ENCODE results near the gene SLC7A1.

SLC7A1 gene

GRCh38 chr13:29513981-29514719 is 81.3 kb downstream of the SLC7A1 start:
- no peak overlapping the region for H2BK12ac ChIP-seq (ENCODE audit: low read length)
- peaks cover 37 to 85% of the 10 kb centered on the region in 2 donors for H3K36me3 ChIP-seq (replicated peaks in 1 of 2; ENCODE audit: control insufficient read depth in 2 of 2, insufficient read depth in 2 of 2, low read length in 2 of 2)
- H4K8ac ChIP-seq (ENCODE audit: low read depth, low read length): no peak overlapping the region
- peak overlapping the region; percentile 40 for H3K14ac ChIP-seq (ENCODE audit: low read length)
- H2BK15ac ChIP-seq (ENCODE audit: low read length): no peak overlapping the region
- H2BK120ac ChIP-seq (ENCODE audit: low read depth, low read length): no peak overlapping the region
- no peak overlapping the region for H3K27ac ChIP-seq (replicated peaks; ENCODE audit: low read length)
- WGBS, 2 donors (ENCODE audit: extremely low coverage in 2 of 2, insufficient read length in 2 of 2, insufficient replicate concordance in 1 of 2): no CpG with 5 or more reads among the region's 32 CpGs
- H3K23ac ChIP-seq (ENCODE audit: low read depth, low read length, poor library complexity): no peak overlapping the region
- no peaks in the 10 kb centered on the region for H3K9me3 ChIP-seq (replicated peaks in 1 of 2; ENCODE audit: control insufficient read depth in 2 of 2, insufficient read depth in 1 of 2, low read depth in 1 of 2, low read length in 2 of 2)
- H2AK5ac ChIP-seq (ENCODE audit: low read depth, low read length): no peak overlapping the region
- H3K18ac ChIP-seq (ENCODE audit: low read length): peak overlapping the region; percentile 21
- DNase-seq (ENCODE audit: low spot score): no peak
- no peaks in the 10 kb centered on the region for H3K4me1 ChIP-seq (ENCODE audit: control insufficient read depth in 2 of 2, insufficient read depth in 1 of 2, low read depth in 1 of 2, low read length in 2 of 2)
- H3K4me3 ChIP-seq (ENCODE audit: low read length in 2 of 2): no peak overlapping the region
- H4K91ac ChIP-seq (ENCODE audit: low read depth, low read length, poor library complexity): no peak overlapping the region
- H3K27me3 ChIP-seq (ENCODE audit: control insufficient read depth in 3 of 3, insufficient read depth in 3 of 3, low read depth in 1 of 3, low read length in 3 of 3): no peaks in the 10 kb centered on the region
- H3K79me1 ChIP-seq (ENCODE audit: low read depth, low read length): peaks cover 2% of the 10 kb centered on the region
- no peak overlapping the region for H2BK5ac ChIP-seq (ENCODE audit: low read length)
- H3K9ac ChIP-seq (ENCODE audit: low read depth, low read length, poor library complexity): no peak overlapping the region
- no peak overlapping the region for H2AFZ ChIP-seq (ENCODE audit: low read length)
- no peak overlapping the region for H3K4ac ChIP-seq (ENCODE audit: low read length)
- no peak overlapping the region for H3K4me2 ChIP-seq (ENCODE audit: insufficient read depth, low read length, poor library complexity, severe bottlenecking)

GRCh38 chr13:29513002-29513980 is 82.2 kb downstream of the SLC7A1 start:
- Histone ChIP-seq H3K4me3 (ENCODE audit: low read length in 2 of 2) (peak overlapping the region in 1 of 2 donors; percentile 33), H3K4ac (ENCODE audit: low read length) (no peak overlapping the region), H3K79me1 (ENCODE audit: low read depth, low read length) (peaks cover 2% of the 10 kb centered on the region), H3K27ac (replicated peaks; ENCODE audit: low read length) (no peak overlapping the region), H4K8ac (ENCODE audit: low read depth, low read length) (no peak overlapping the region), H3K9me3 (replicated peaks in 1 of 2; ENCODE audit: control insufficient read depth in 2 of 2, insufficient read depth in 1 of 2, low read depth in 1 of 2, low read length in 2 of 2) (no peaks in the 10 kb centered on the region), H2BK15ac (ENCODE audit: low read length) (no peak overlapping the region), H3K4me2 (ENCODE audit: insufficient read depth, low read length, poor library complexity, severe bottlenecking) (no peak overlapping the region), H2BK5ac (ENCODE audit: low read length) (no peak overlapping the region), H2AFZ (ENCODE audit: low read length) (no peak overlapping the region), H2BK120ac (ENCODE audit: low read depth, low read length) (no peak overlapping the region), H3K18ac (ENCODE audit: low read length) (no peak overlapping the region), H3K27me3 (ENCODE audit: control insufficient read depth in 3 of 3, insufficient read depth in 3 of 3, low read depth in 1 of 3, low read length in 3 of 3) (no peaks in the 10 kb centered on the region), H3K14ac (ENCODE audit: low read length) (peak overlapping the region; percentile 32), H3K4me1 (ENCODE audit: control insufficient read depth in 2 of 2, insufficient read depth in 1 of 2, low read depth in 1 of 2, low read length in 2 of 2) (no peaks in the 10 kb centered on the region), H3K23ac (ENCODE audit: low read depth, low read length, poor library complexity) (no peak overlapping the region), H2AK5ac (ENCODE audit: low read depth, low read length) (no peak overlapping the region), H2BK12ac (ENCODE audit: low read length) (no peak overlapping the region), H3K9ac (ENCODE audit: low read depth, low read length, poor library complexity) (no peak overlapping the region), H4K91ac (ENCODE audit: low read depth, low read length, poor library complexity) (no peak overlapping the region), H3K36me3 (replicated peaks in 1 of 2; ENCODE audit: control insufficient read depth in 2 of 2, insufficient read depth in 2 of 2, low read length in 2 of 2) (peaks cover 32 to 76% of the 10 kb centered on the region in 2 donors)
- WGBS, 2 donors (ENCODE audit: extremely low coverage in 2 of 2, insufficient read length in 2 of 2, insufficient replicate concordance in 1 of 2): no CpG with 5 or more reads among the region's 24 CpGs
- DNase-seq (ENCODE audit: low spot score): no peak

GRCh38 chr13:29511980-29512379 is 83.5 kb downstream of the SLC7A1 start:
- H3K79me1 ChIP-seq (ENCODE audit: low read depth, low read length): no peaks in the 10 kb centered on the region
- no CpG with 5 or more reads among the region's 8 CpGs for WGBS, 2 donors (ENCODE audit: extremely low coverage in 2 of 2, insufficient read length in 2 of 2, insufficient replicate concordance in 1 of 2)
- H3K27me3 ChIP-seq (ENCODE audit: control insufficient read depth in 3 of 3, insufficient read depth in 3 of 3, low read depth in 1 of 3, low read length in 3 of 3): no peaks in the 10 kb centered on the region
- H2AFZ ChIP-seq (ENCODE audit: low read length): no peak overlapping the region
- H3K4me1 ChIP-seq (ENCODE audit: control insufficient read depth in 2 of 2, insufficient read depth in 1 of 2, low read depth in 1 of 2, low read length in 2 of 2): no peaks in the 10 kb centered on the region
- H3K27ac ChIP-seq (replicated peaks; ENCODE audit: low read length): no peak overlapping the region
- H3K23ac ChIP-seq (ENCODE audit: low read depth, low read length, poor library complexity): no peak overlapping the region
- H4K8ac ChIP-seq (ENCODE audit: low read depth, low read length): no peak overlapping the region
- H3K4ac ChIP-seq (ENCODE audit: low read length): no peak overlapping the region
- no peak overlapping the region for H2BK12ac ChIP-seq (ENCODE audit: low read length)
- no peak overlapping the region for H3K18ac ChIP-seq (ENCODE audit: low read length)
- H2BK15ac ChIP-seq (ENCODE audit: low read length): no peak overlapping the region
- H3K4me3 ChIP-seq (ENCODE audit: low read length in 2 of 2): no peak overlapping the region
- H4K91ac ChIP-seq (ENCODE audit: low read depth, low read length, poor library complexity): no peak overlapping the region
- H2AK5ac ChIP-seq (ENCODE audit: low read depth, low read length): no peak overlapping the region
- H3K36me3 ChIP-seq (replicated peaks in 1 of 2; ENCODE audit: control insufficient read depth in 2 of 2, insufficient read depth in 2 of 2, low read length in 2 of 2): peaks cover 32 to 63% of the 10 kb centered on the region in 2 donors
- no peak overlapping the region for H2BK5ac ChIP-seq (ENCODE audit: low read length)
- DNase-seq (ENCODE audit: low spot score): no peak
- no peak overlapping the region for H3K9ac ChIP-seq (ENCODE audit: low read depth, low read length, poor library complexity)
- no peak overlapping the region for H3K4me2 ChIP-seq (ENCODE audit: insufficient read depth, low read length, poor library complexity, severe bottlenecking)
- no peaks in the 10 kb centered on the region for H3K9me3 ChIP-seq (replicated peaks in 1 of 2; ENCODE audit: control insufficient read depth in 2 of 2, insufficient read depth in 1 of 2, low read depth in 1 of 2, low read length in 2 of 2)
- H2BK120ac ChIP-seq (ENCODE audit: low read depth, low read length): no peak overlapping the region
- H3K14ac ChIP-seq (ENCODE audit: low read length): no peak overlapping the region
